ENCODE measurements around the gene WDR62.

DNA sequence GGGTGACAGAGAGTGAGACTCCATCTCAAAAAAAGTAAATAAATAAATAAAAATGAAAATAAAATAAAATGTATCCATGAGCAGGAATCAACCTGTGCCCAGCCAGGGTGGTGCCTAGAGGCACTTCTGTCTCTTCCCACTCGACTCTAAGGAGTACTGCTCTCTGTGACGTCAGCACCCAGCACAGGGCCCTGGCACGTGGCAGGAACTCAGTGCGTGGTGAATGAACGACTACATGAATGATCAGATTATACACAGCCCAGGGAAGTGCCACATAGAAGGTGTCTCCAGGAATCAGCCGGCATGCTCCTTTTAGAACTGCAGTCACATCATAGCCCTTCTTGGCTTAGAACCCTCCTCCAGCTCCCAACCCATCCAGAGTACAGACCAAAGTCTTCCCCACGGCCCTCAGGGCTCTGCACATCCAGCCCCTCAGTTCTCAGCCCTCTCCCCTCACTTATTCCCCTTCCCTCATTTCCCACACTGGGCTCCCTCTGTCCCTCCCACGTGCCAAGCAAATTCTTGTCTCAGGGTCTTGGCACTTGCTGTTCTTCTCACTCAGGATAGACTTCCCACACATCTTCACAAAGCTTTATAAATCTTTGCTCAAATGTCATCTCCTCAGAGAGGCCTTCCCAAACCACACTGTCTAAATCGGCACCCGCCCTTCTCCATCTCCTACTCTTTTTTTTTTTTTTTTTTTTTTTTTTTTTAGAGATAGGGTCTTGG is 26.2 kb upstream of the WDR62 start:
- TF ChIP-seq CTCF (IDR thresholded peaks at IDR 0.05) (no peak), EP300 (IDR thresholded peaks at IDR 0.05) (no peak), POLR2A (IDR thresholded peaks at IDR 0.05) (no peak), POLR2AphosphoS5 (IDR thresholded peaks at IDR 0.05) (no peak)
